Stimulated activated CD4-positive, alpha-beta T cell treated with anti-CD3 and anti-CD28 coated beads, Interleukin-4, amount 100 ng/mL, for 24 hours (primary cell): ENCODE data around the gene GNA14.
"Not testable (repeated sequence)": the region's sequence is repeated elsewhere in the genome, so short reads cannot be mapped to it uniquely, and the experiment has no call there.

Experiments used
- DNase-seq: peaks from one replicate; pipeline ENCODE4 v3.0.0-alpha.2; 2020

Gene GNA14

GRCh38 chr9:77587042-77587441, 61.1 kb downstream of the GNA14 start:
- DNase-seq, result no peak

- no peak for DNase-seq
Observed at GRCh38 chr9:77586591-77586990, 61.5 kb downstream of the GNA14 start.

GRCh38 chr9:77585335-77585786, 62.8 kb downstream of the GNA14 start:
- DNase-seq, result no peak

- not testable (repeated sequence) for DNase-seq
Observed at GRCh38 chr9:77584927-77585326, 63.2 kb downstream of the GNA14 start.

GRCh38 chr9:77582961-77583576, 65.1 kb downstream of the GNA14 start:
- DNase-seq, result no peak

- no peak for DNase-seq
Observed at GRCh38 chr9:77582525-77582924, 65.6 kb downstream of the GNA14 start.

- DNase-seq, result no peak
Observed at GRCh38 chr9:77575785-77576184, 72.3 kb downstream of the GNA14 start.

GRCh38 chr9:77569335-77569734, 78.8 kb downstream of the GNA14 start:
- no peak for DNase-seq

- DNase-seq, result no peak
Observed at GRCh38 chr9:77563174-77563573, 84.9 kb downstream of the GNA14 start.

- DNase-seq, result no peak
Observed at GRCh38 chr9:77562019-77562748, 85.9 kb downstream of the GNA14 start.

GRCh38 chr9:77561331-77562018, 86.6 kb downstream of the GNA14 start:
- DNase-seq, result no peak

- DNase-seq, result no peak
Observed at GRCh38 chr9:77556396-77556795, 91.7 kb downstream of the GNA14 start.

- DNase-seq, result no peak
Observed at GRCh38 chr9:77554586-77555105, 93.5 kb downstream of the GNA14 start.

GRCh38 chr9:77547106-77547730, 100.9 kb downstream of the GNA14 start:
- no peak for DNase-seq

GRCh38 chr9:77546376-77546950, 101.7 kb downstream of the GNA14 start:
- no peak for DNase-seq

- no peak for DNase-seq
Observed at GRCh38 chr9:77544546-77544945, 103.6 kb downstream of the GNA14 start.

GRCh38 chr9:77543131-77543822, 104.8 kb downstream of the GNA14 start:
- no peak for DNase-seq

- no peak for DNase-seq
Observed at GRCh38 chr9:77541600-77541999, 106.5 kb downstream of the GNA14 start.

GRCh38 chr9:77541055-77541454, 107.1 kb downstream of the GNA14 start:
- no peak for DNase-seq

- DNase-seq, result no peak
Observed at GRCh38 chr9:77534376-77535057, 113.6 kb downstream of the GNA14 start.

GRCh38 chr9:77533671-77534070, 114.5 kb downstream of the GNA14 start:
- DNase-seq, result no peak

- DNase-seq, result no peak
Observed at GRCh38 chr9:77532607-77533006, 115.5 kb downstream of the GNA14 start.
